HL-60 (cell line): ENCODE results near the gene HCFC1R1.

Source experiments
- DNase-seq, 2 experiments: peaks; one replicate each; pipeline ENCODE4 v3.0.0-alpha.2; 2010 to 2020; ENCODE audit warnings: low read depth in 1 of 2, low spot score in 1 of 2
- H3K27ac ChIP-seq: fragments of 250-450 bp; sonication (Bioruptor Pico); replicated peaks from 2 replicates; pipeline ENCODE4 v1.5.1; 2020; ENCODE audit warnings: mild to moderate bottlenecking, moderate library complexity
- H3K27me3 ChIP-seq: fragments of 250-450 bp; sonication (Bioruptor Pico); 2 replicates; pipeline ENCODE4 v1.5.1; 2021; ENCODE audit warnings: mild to moderate bottlenecking, moderate library complexity; ENCODE audit not compliant: insufficient read depth, poor library complexity, severe bottlenecking
- H3K4me3 ChIP-seq: replicated peaks from 2 replicates; pipeline ENCODE4 v1.5.1; 2011; ENCODE audit warnings: mild to moderate bottlenecking, control low read depth, low read length; ENCODE audit not compliant: insufficient read depth
- CTCF ChIP-seq: IDR thresholded peaks from one replicate; pipeline ENCODE4 v1.5.1; 2011; ENCODE audit warnings: low read length, control low read depth, inconsistent platforms; ENCODE audit not compliant: insufficient read depth
- GABPA ChIP-seq: IDR thresholded peaks from 2 replicates; pipeline ENCODE4 v1.6.1; 2012; ENCODE audit warnings: low read depth
- POLR2AphosphoS5 ChIP-seq: IDR thresholded peaks from 2 replicates; pipeline ENCODE4 v1.6.1; 2012; ENCODE audit warnings: low read depth
- REST ChIP-seq: IDR thresholded peaks from 2 replicates; pipeline ENCODE4 v1.6.1; 2012; ENCODE audit warnings: low read depth; ENCODE audit not compliant: insufficient replicate concordance
- SPI1 ChIP-seq: IDR thresholded peaks from 2 replicates; pipeline ENCODE4 v1.6.1; 2012; ENCODE audit warnings: low read depth, mild to moderate bottlenecking, borderline replicate concordance

The HCFC1R1 gene

GRCh38 chr16:3026003-3026378, 2.2 kb upstream of the HCFC1R1 start:
- no peak for TF ChIP-seq POLR2AphosphoS5
- TF ChIP-seq REST = no peak
- no peak for TF ChIP-seq SPI1
- no peak for TF ChIP-seq CTCF
- TF ChIP-seq GABPA = no peak
- no peak for DNase-seq
- Histone ChIP-seq H3K4me3 (no peak overlapping the region), H3K27me3 (peaks cover 8% of the 10 kb centered on the region), H3K27ac (no peak overlapping the region)

- H3K4me3 ChIP-seq = no peak overlapping the region
- H3K27ac ChIP-seq = no peak overlapping the region
- TF ChIP-seq POLR2AphosphoS5 = no peak
- TF ChIP-seq SPI1 = no peak
- TF ChIP-seq CTCF = no peak
- no peak for TF ChIP-seq GABPA
- no peak for TF ChIP-seq REST
- peaks cover 6% of the 10 kb centered on the region for H3K27me3 ChIP-seq
- DNase-seq = no peak
Measured at GRCh38 chr16:3025032-3026002, 1.6 kb upstream of the HCFC1R1 start.

GRCh38 chr16:3023415-3023668, 400 bp downstream of the HCFC1R1 start:
- Histone ChIP-seq H3K4me3 (peak overlapping the region; percentile 80), H3K27ac (peak overlapping the region; percentile 98), H3K27me3 (no peaks in the 10 kb centered on the region)
- TF ChIP-seq CTCF (no peak), GABPA (no peak), SPI1 (no peak), POLR2AphosphoS5 (no peak), REST (no peak)
- no peak for DNase-seq
